Measurements from ENCODE around the gene MAB21L4.

The MAB21L4 gene

DNA sequence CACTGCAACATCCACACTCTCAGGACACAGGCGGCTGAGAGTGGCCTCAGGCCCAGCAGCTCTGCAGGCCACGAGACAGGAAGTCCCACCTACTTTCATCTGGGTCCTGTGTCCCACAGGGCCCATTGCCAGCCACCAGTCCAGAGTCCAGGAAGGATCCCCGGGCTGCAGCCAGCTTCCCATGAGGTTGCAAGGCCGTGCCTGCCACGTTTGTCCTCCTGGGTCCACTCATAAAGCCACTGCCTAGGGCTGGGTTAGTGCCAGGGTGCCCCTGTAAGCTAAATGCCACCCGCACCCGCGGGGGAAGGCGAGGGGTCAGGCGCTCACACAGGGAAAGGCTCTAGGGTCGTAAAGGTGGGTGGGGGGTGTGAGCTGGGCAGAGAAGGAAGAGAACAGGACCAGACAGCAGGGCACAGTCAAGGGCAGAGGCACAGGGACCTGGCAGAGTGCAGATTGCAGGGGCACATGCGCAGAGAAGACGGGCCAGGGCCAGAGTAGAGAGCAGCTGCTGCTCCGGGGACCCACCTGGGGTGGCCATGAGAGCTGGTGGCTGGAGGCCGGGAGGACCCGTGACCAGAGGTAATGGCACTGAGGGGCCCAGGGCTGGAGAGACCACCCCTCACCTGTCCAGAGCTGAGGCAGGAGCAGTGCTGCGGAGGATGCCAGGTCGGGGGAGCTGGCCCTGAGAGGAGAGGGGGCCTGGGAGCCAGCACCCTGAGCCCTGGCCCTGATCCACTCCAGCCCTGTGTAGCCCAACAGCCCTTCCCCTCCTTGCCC lies 19.3 kb downstream of the MAB21L4 start:
- DNase-seq (ENCODE audit: low read depth, low spot score): no peak
- H3K4me3 ChIP-seq (ENCODE audit: insufficient read length, low read depth): no peak overlapping the region
- peaks cover 7% of the 10 kb centered on the region for H3K27me3 ChIP-seq (ENCODE audit: insufficient read depth, insufficient read length)
- H3K4me1 ChIP-seq (ENCODE audit: insufficient read depth, insufficient read length): peaks cover 4% of the 10 kb centered on the region
- H3K36me3 ChIP-seq (ENCODE audit: insufficient read depth, insufficient read length, low read length): no peaks in the 10 kb centered on the region
- TF ChIP-seq ZNF274 (IDR thresholded peaks at IDR 0.05; ENCODE audit: low read depth, low read length) (no peak), YY1 (IDR thresholded peaks at IDR 0.05; ENCODE audit: insufficient read depth, insufficient read length) (no peak), SUZ12 (IDR thresholded peaks at IDR 0.05; ENCODE audit: extremely low read depth, insufficient read depth, insufficient read length) (no peak)
- H3K9me3 ChIP-seq (ENCODE audit: insufficient read depth, low read length): no peaks in the 10 kb centered on the region
- H3K9ac ChIP-seq (ENCODE audit: insufficient read length, low read depth): no peak overlapping the region

DNA sequence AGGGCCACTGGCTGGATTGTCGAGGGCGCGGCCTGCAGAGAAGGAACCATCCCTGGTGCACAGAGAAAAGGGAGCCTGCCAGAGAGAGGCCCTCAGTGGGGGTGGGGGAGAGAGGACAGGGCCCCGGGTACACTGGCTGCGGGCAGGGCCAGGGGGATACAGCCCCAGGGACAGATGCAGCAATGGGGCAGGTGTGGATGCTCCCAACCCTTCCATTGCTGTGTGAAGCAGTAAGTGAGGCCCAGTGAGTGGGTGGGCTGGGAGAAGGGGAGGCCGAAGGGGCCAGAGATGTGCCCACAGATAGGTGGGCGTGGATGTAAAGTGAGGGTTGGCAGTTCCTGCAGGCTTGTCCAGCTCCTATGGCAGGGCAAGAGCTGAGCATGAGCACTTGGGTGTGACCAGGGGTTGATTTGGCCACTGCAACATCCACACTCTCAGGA lies 19.9 kb downstream of the MAB21L4 start:
- no peaks in the 10 kb centered on the region for H3K36me3 ChIP-seq (ENCODE audit: insufficient read depth, insufficient read length, low read length)
- no peak for DNase-seq (ENCODE audit: low read depth, low spot score)
- H3K9me3 ChIP-seq (ENCODE audit: insufficient read depth, low read length): no peaks in the 10 kb centered on the region
- peaks cover 4% of the 10 kb centered on the region for H3K4me1 ChIP-seq (ENCODE audit: insufficient read depth, insufficient read length)
- H3K9ac ChIP-seq (ENCODE audit: insufficient read length, low read depth): no peak overlapping the region
- peaks cover 7% of the 10 kb centered on the region for H3K27me3 ChIP-seq (ENCODE audit: insufficient read depth, insufficient read length)
- no peak overlapping the region for H3K4me3 ChIP-seq (ENCODE audit: insufficient read length, low read depth)
- no peak for TF ChIP-seq ZNF274 (IDR thresholded peaks at IDR 0.05; ENCODE audit: low read depth, low read length)
- no peak for TF ChIP-seq SUZ12 (IDR thresholded peaks at IDR 0.05; ENCODE audit: extremely low read depth, insufficient read depth, insufficient read length)
- no peak for TF ChIP-seq YY1 (IDR thresholded peaks at IDR 0.05; ENCODE audit: insufficient read depth, insufficient read length)

DNA sequence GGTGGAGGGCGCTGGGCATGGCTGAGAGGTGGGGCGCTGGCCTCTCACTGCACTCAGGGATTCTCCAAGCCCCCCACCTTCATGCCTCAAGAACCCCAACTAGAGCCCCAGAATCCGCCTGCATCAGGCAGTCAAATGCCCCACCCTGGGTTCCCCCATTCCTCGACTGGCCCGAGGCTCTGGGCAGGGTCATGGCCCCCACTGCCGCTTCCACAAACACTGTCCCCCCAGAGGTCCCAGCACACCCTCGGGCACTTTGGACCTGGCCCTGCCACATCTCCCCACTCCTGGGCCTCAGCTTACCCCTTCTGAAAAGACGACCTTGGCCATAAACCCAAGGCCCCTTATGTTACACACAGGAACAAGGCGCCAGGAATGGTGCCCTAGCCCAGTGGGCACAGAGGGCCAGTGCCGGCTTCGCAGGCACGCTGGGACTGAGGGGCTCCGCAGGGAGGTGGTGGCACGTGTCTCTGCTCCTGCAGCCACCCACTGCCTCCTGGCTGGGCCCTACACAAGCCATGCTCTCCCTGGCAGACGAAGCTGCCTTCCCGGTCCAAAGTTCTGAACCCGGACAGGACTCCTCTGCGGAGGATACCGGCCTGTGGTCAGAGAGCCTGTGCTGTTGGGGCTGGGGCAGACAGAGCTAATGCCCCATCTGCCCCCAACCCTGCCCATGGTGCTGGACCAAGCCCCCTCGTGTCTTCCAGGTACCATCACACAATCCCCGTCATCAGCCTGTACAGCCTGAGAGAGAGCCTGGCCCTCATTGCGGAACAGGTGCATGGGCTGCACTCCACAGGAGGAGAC lies 20.5 kb downstream of the MAB21L4 start:
- H3K9me3 ChIP-seq (ENCODE audit: insufficient read depth, low read length): no peaks in the 10 kb centered on the region
- DNase-seq (ENCODE audit: low read depth, low spot score): no peak
- H3K4me1 ChIP-seq (ENCODE audit: insufficient read depth, insufficient read length): peaks cover 4% of the 10 kb centered on the region
- TF ChIP-seq SUZ12 (IDR thresholded peaks at IDR 0.05; ENCODE audit: extremely low read depth, insufficient read depth, insufficient read length) (no peak), YY1 (IDR thresholded peaks at IDR 0.05; ENCODE audit: insufficient read depth, insufficient read length) (no peak), ZNF274 (IDR thresholded peaks at IDR 0.05; ENCODE audit: low read depth, low read length) (no peak)
- H3K4me3 ChIP-seq (ENCODE audit: insufficient read length, low read depth): no peak overlapping the region
- no peaks in the 10 kb centered on the region for H3K36me3 ChIP-seq (ENCODE audit: insufficient read depth, insufficient read length, low read length)
- peaks cover 7% of the 10 kb centered on the region for H3K27me3 ChIP-seq (ENCODE audit: insufficient read depth, insufficient read length)
- H3K9ac ChIP-seq (ENCODE audit: insufficient read length, low read depth): no peak overlapping the region

DNA sequence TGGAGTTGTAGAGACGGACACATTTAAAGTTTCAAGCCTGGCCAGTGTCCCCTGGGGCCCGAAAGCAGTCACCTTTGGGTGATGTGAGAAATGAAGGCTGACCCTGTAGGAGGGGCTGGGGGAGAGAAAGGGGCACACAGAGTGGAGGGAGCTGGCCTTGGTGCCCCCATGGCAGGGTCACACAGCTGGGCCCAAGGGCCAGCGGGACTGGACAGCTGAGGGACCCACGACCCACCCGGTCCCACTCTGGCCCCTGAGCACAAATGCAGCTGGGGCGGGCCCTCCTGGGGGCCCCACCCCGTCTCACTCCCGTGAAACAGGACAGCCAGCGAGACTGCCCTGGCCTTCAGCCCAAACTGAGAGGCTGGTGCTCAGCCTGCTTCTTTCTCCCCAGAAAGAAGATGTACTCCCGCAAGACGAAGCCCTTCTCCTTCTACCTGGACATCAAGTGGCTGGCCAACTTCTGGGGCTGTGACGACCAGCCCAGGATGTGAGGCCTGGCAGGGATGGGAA lies 21.2 kb downstream of the MAB21L4 start:
- Histone ChIP-seq H3K4me3 (ENCODE audit: insufficient read length, low read depth) (no peak overlapping the region), H3K9ac (ENCODE audit: insufficient read length, low read depth) (no peak overlapping the region), H3K9me3 (ENCODE audit: insufficient read depth, low read length) (no peaks in the 10 kb centered on the region), H3K27me3 (ENCODE audit: insufficient read depth, insufficient read length) (peaks cover 7% of the 10 kb centered on the region), H3K36me3 (ENCODE audit: insufficient read depth, insufficient read length, low read length) (no peaks in the 10 kb centered on the region), H3K4me1 (ENCODE audit: insufficient read depth, insufficient read length) (peaks cover 4% of the 10 kb centered on the region)
- no peak for DNase-seq (ENCODE audit: low read depth, low spot score)
- TF ChIP-seq YY1 (IDR thresholded peaks at IDR 0.05; ENCODE audit: insufficient read depth, insufficient read length) (no peak), ZNF274 (IDR thresholded peaks at IDR 0.05; ENCODE audit: low read depth, low read length) (no peak), SUZ12 (IDR thresholded peaks at IDR 0.05; ENCODE audit: extremely low read depth, insufficient read depth, insufficient read length) (no peak)

DNA sequence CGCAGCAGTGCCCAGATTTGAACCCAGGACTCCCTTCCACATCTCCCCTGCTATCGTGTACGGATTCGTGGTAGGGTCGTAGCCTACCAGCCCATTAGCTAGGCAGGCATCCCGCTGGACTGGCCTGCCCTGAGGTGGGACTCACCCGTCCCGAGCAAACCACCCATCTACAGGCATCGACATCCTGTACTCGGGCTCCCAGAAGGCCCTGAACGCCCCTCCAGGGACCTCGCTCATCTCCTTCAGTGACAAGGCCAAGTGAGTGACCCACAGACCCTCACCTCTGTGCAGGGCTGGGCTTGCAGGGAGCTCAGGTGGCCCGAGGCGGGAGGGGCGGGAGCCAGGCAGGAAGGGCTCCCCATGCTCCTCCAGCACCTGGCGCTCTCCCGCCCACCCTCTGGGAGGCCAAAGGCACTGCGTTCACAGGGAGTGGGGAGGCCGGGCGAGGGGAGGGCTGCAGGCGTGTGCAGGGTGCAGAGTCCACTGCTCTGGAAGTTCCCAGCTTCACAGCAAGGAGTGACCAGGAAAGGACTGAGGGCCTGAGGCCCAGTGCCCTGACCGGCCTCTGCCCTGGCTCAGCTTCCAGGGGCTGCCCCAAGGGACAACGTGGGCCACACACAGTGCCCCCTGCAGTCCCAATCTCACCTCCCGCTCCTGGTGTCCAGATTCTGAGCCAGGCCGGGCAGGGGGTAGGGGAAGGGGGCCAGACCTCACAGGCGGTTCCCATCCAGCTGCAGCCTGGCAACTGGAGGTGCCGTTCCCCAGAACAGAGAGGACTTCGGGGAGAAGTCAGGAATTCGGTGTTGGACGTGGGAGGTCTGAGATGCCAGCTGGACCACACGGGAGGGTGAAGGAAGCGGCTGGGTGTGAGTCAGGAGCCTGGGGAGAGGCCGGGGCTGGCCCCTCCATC lies 21.9 kb downstream of the MAB21L4 start:
- peaks cover 4% of the 10 kb centered on the region for H3K4me1 ChIP-seq (ENCODE audit: insufficient read depth, insufficient read length)
- no peak overlapping the region for H3K4me3 ChIP-seq (ENCODE audit: insufficient read length, low read depth)
- no peak overlapping the region for H3K9ac ChIP-seq (ENCODE audit: insufficient read length, low read depth)
- H3K9me3 ChIP-seq (ENCODE audit: insufficient read depth, low read length): no peaks in the 10 kb centered on the region
- DNase-seq (ENCODE audit: low read depth, low spot score): no peak
- H3K27me3 ChIP-seq (ENCODE audit: insufficient read depth, insufficient read length): peaks cover 7% of the 10 kb centered on the region
- no peak for TF ChIP-seq SUZ12 (IDR thresholded peaks at IDR 0.05; ENCODE audit: extremely low read depth, insufficient read depth, insufficient read length)
- no peak for TF ChIP-seq ZNF274 (IDR thresholded peaks at IDR 0.05; ENCODE audit: low read depth, low read length)
- TF ChIP-seq YY1 (IDR thresholded peaks at IDR 0.05; ENCODE audit: insufficient read depth, insufficient read length): no peak
- no peaks in the 10 kb centered on the region for H3K36me3 ChIP-seq (ENCODE audit: insufficient read depth, insufficient read length, low read length)

DNA sequence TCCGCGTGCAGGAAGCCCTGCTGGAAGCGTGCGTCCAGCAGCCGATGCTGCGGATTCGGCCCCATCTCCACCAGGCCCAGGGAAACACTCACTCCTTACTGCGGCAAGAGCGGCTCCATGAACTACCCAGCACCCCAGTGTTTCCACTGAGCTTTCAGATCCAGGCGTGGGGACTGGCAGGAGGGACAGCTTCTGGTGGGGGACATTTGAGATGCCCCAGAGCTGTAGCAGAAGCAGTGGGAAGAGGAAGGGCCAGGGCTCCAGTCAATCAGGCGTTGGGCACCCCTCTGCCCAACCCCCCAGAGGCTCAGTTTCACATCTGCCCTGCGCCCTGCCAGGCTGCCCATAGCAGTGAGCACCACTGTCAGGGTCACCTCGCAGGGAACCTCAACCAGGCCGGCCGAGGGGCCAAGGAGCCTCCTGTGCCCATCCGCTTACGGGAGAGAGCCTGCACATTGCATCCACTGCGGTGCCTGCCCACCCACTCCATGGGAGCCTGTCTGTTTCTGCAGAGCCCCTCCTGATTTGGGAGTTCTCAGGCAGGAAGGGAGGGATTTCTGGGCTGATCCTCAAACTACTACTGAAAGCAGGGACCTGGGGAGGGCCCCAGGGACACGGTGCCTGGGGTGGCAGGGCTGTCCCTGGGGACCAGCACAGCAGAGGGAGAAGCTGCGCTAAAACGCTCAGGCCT lies 22.7 kb downstream of the MAB21L4 start:
- TF ChIP-seq SUZ12 (IDR thresholded peaks at IDR 0.05; ENCODE audit: extremely low read depth, insufficient read depth, insufficient read length) (no peak), YY1 (IDR thresholded peaks at IDR 0.05; ENCODE audit: insufficient read depth, insufficient read length) (no peak), ZNF274 (IDR thresholded peaks at IDR 0.05; ENCODE audit: low read depth, low read length) (no peak)

More for the DNA sequence above, 22.7 kb downstream of the MAB21L4 start:
- H3K4me1 ChIP-seq (ENCODE audit: insufficient read depth, insufficient read length): peaks cover 8% of the 10 kb centered on the region
- H3K9me3 ChIP-seq (ENCODE audit: insufficient read depth, low read length): no peaks in the 10 kb centered on the region
- no peak for DNase-seq (ENCODE audit: low read depth, low spot score)
- peaks cover 7% of the 10 kb centered on the region for H3K27me3 ChIP-seq (ENCODE audit: insufficient read depth, insufficient read length)
- no peak overlapping the region for H3K4me3 ChIP-seq (ENCODE audit: insufficient read length, low read depth)
- no peaks in the 10 kb centered on the region for H3K36me3 ChIP-seq (ENCODE audit: insufficient read depth, insufficient read length, low read length)
- H3K9ac ChIP-seq (ENCODE audit: insufficient read length, low read depth): no peak overlapping the region
